HepG2 (cell line): ENCODE measurements around the gene SLC38A3. TPM values are rescaled to one million over a fixed set of nuclear protein-coding genes. Genes with fewer than 3 reads are reported as not detected.
A peak's percentile ranks its signal among the peaks of the same experiment; 100 is the strongest.

Experiments
- ARID5B ChIP-seq: IDR thresholded peaks from 2 replicates; pipeline ENCODE4 v1.4.0; 2020; ENCODE audit warnings: mild to moderate bottlenecking, missing genetic modification reagents
- FLYWCH1 ChIP-seq: sonication (generic); formaldehyde crosslinking; IDR thresholded peaks from 2 replicates; pipeline ENCODE4 v1.8.1; 2023; ENCODE audit warnings: mild to moderate bottlenecking, missing genetic modification reagents
- HIVEP1 ChIP-seq: sonication (generic); formaldehyde crosslinking; IDR thresholded peaks from 2 replicates; pipeline ENCODE4 v1.4.0; 2020; ENCODE audit warnings: mild to moderate bottlenecking, missing genetic modification reagents
- KIAA2018 ChIP-seq: sonication (generic); formaldehyde crosslinking; IDR thresholded peaks from 2 replicates; pipeline ENCODE4 v1.5.0; 2020; ENCODE audit warnings: mild to moderate bottlenecking, missing genetic modification reagents, borderline replicate concordance
- MLLT10 ChIP-seq: sonication (generic); formaldehyde crosslinking; IDR thresholded peaks from 2 replicates; pipeline ENCODE4 v1.4.0; 2020; ENCODE audit warnings: missing genetic modification reagents
- MTA3 ChIP-seq: sonication (generic); formaldehyde crosslinking; IDR thresholded peaks from 2 replicates; pipeline ENCODE4 v1.4.0; 2020; ENCODE audit warnings: missing genetic modification reagents
- POGZ ChIP-seq: sonication (generic); formaldehyde crosslinking; IDR thresholded peaks from 2 replicates; pipeline ENCODE4 v1.4.0; 2020; ENCODE audit warnings: mild to moderate bottlenecking, missing genetic modification reagents
- SNAPC2 ChIP-seq: sonication (generic); formaldehyde crosslinking; IDR thresholded peaks from 2 replicates; pipeline ENCODE4 v1.8.1; 2022; ENCODE audit warnings: mild to moderate bottlenecking, missing genetic modification reagents
- TERF1 ChIP-seq: sonication (generic); formaldehyde crosslinking; IDR thresholded peaks from 2 replicates; pipeline ENCODE4 v1.8.0; 2022; ENCODE audit warnings: mild to moderate bottlenecking, missing genetic modification reagents, moderate library complexity
- TRIM22 ChIP-seq: fragments of 450-650 bp; IDR thresholded peaks from 2 replicates; pipeline ENCODE4 v1.6.1; 2017
- ZNF543 ChIP-seq: sonication (generic); formaldehyde crosslinking; IDR thresholded peaks from 2 replicates; pipeline ENCODE4 v1.4.0; 2020; ENCODE audit warnings: mild to moderate bottlenecking, missing genetic modification reagents
- ZNF562 ChIP-seq: sonication (generic); formaldehyde crosslinking; IDR thresholded peaks from 2 replicates; pipeline ENCODE4 v1.8.0; 2022; ENCODE audit warnings: missing genetic modification reagents, borderline replicate concordance
- ZNF747 ChIP-seq: sonication (generic); formaldehyde crosslinking; IDR thresholded peaks from 2 replicates; pipeline ENCODE4 v1.8.1; 2023; ENCODE audit warnings: missing genetic modification reagents, mild to moderate bottlenecking, borderline replicate concordance
- ZNF75D ChIP-seq: sonication (generic); formaldehyde crosslinking; IDR thresholded peaks from 2 replicates; pipeline ENCODE4 v1.8.1; 2023; ENCODE audit warnings: missing genetic modification reagents, mild to moderate bottlenecking, borderline replicate concordance
- polyA plus RNA-seq, 8 experiments: library from polyadenylated mRNA; depleted of rRNA in 3 of 8; stranded (reverse) in 7 of 8; unstranded in 1 of 8; fragments of >200 nt; fragmentation: Illumina TruSeq in 4 of 8; extraction: Trizol in 4 of 8; gene quantifications; 2 replicates each; pipeline versions ENCODE4 v1.2.1 to v1.2.3, GENCODE V29; 2011 to 2016; ENCODE audit warnings: low read depth in 4 of 8, missing spikeins in 1 of 8, mixed read lengths in 1 of 8; ENCODE audit not compliant: insufficient read depth in 1 of 8
- total RNA-seq, 5 experiments: library from RNA; depleted of rRNA; stranded (reverse); fragments of >200 nt; fragmentation: Illumina TruSeq; extraction: Trizol; gene quantifications; 2 replicates each; pipeline ENCODE4 v1.2.3, GENCODE V29; 2016; ENCODE audit warnings: low read depth in 1 of 5

The SLC38A3 gene
- total and polyA plus RNA-seq, 2 of the 13 experiments (the other 11 are each of a cell fraction or from before 2014, with no cell fraction given) = 29.8 to 164 TPM

DNA sequence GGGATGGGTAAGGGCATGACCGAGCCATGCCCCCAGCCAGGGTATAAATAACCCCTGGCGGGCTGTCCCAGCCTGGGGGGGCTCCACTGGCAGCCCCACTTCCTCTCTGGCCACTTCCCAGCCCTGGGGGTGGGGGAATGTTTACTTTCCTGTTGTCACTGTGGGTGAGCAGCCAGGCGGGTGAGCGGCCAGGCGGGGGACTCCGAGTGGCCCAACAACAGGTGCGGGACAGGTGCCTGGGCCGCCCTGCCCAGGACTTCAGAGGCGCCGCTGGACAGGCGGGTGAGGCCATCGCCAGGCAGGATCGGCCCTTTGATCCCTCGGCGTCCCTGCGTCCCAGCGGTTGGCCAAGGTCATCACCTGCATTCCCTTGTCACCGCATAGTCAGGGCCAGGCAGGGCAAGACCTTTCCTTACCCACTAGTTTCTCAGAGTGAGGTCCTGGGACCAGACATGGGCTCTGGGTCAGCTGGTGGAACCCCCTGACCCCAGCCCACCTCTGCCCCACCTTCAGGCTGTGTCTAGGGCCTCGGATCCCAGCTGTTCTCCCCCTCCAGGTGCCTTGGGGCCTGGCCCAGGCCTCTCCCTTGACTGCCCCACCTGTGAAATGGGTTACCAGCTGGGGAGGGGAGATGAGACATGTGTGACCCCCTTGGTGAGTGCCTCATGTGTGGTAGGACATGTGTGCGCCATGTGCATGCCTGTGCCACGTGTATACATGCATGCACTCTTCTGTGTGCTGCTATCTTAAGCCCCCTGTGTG lies 33.4 kb upstream of the SLC38A3 start (continued):
- TF ChIP-seq ARID5B (CRISPR knock-in tag) (peak; percentile 98), TERF1 (CRISPR knock-in tag) (no peak), MLLT10 (CRISPR knock-in tag) (no peak), MTA3 (CRISPR knock-in tag) (no peak), POGZ (CRISPR knock-in tag) (peak; percentile 86), KIAA2018 (CRISPR knock-in tag) (no peak), ZNF543 (CRISPR knock-in tag) (peak; percentile 84; the same call in 1 of the 2 replicates), ZNF75D (CRISPR knock-in tag) (no peak), HIVEP1 (CRISPR knock-in tag) (peak; percentile 99), SNAPC2 (CRISPR knock-in tag) (peak; percentile 84; the same call in 1 of the 2 replicates), ZNF562 (CRISPR knock-in tag) (no peak), ZNF747 (CRISPR knock-in tag) (peak; percentile 88; the same call in 1 of the 2 replicates), FLYWCH1 (CRISPR knock-in tag) (no peak), TRIM22 (no peak)
